Heart left ventricle (tissue), 16 donors: ENCODE measurements around the gene KRTAP4-11. TPM values are rescaled to one million over a fixed set of nuclear protein-coding genes. Genes with fewer than 3 reads are reported as not detected.

Source experiments
- ATAC-seq, 4 donors: fragments of 200-7000 bp; cut with Tn5 transposase; one replicate each; pipeline ENCODE4 v1.9.1; 2020 to 2022; ENCODE audit warnings: moderate library complexity in 4 of 4, mild to moderate bottlenecking in 3 of 4, moderate number of reproducible peaks in 1 of 4
- DNase-seq, 5 donors: peaks; one replicate each; pipeline ENCODE4 v3.0.0-alpha.2; 2020
- H3K27ac ChIP-seq, 12 donors: fragments of 200-600 bp; sonication (generic) in 4 of 12; one replicate each; pipeline versions ENCODE4 v1.5.0 to v1.8.0; 2016 to 2022; ENCODE audit warnings: mild to moderate bottlenecking in 2 of 12
- H3K27me3 ChIP-seq, 9 donors: fragments of 200-600 bp; sonication (generic) in 2 of 9; one replicate each; pipeline versions ENCODE4 v1.5.1 to v1.8.0; 2016 to 2022; ENCODE audit warnings: mild to moderate bottlenecking in 3 of 9
- H3K36me3 ChIP-seq, 9 donors: fragments of 200-600 bp; sonication (generic) in 2 of 9; one replicate each; pipeline versions ENCODE4 v1.5.0 to v1.8.0; 2018 to 2022; ENCODE audit warnings: mild to moderate bottlenecking in 2 of 9
- H3K4me1 ChIP-seq, 12 donors: fragments of 200-600 bp; sonication (generic) in 4 of 12; one replicate each; pipeline versions ENCODE4 v1.5.0 to v1.8.0; 2016 to 2022; ENCODE audit warnings: mild to moderate bottlenecking in 3 of 12
- H3K4me3 ChIP-seq, 12 donors: fragments of 200-600 bp; sonication (generic) in 4 of 12; one replicate each; pipeline versions ENCODE4 v1.5.0 to v1.8.0; 2017 to 2022; ENCODE audit warnings: mild to moderate bottlenecking in 9 of 12, moderate library complexity in 4 of 12
- H3K9me3 ChIP-seq, 12 donors: fragments of 200-600 bp; sonication (generic) in 4 of 12; one replicate each; pipeline versions ENCODE4 v1.5.0 to v1.8.0; 2016 to 2022; ENCODE audit warnings: mild to moderate bottlenecking in 1 of 12
- CTCF ChIP-seq, 12 donors: fragments of 200-600 bp; sonication (generic) in 4 of 12; IDR thresholded peaks; one replicate each; pipeline versions ENCODE4 v1.5.0 to v1.8.0; 2018 to 2022; ENCODE audit warnings: antibody characterized with exemption in 12 of 12, mild to moderate bottlenecking in 5 of 12
- POLR2A ChIP-seq, 2 donors: fragments of 450-650 bp; IDR thresholded peaks; one replicate each; pipeline ENCODE4 v1.6.1; 2017; ENCODE audit warnings: antibody characterized with exemption in 2 of 2, mild to moderate bottlenecking in 2 of 2, moderate library complexity in 2 of 2
- WGBS, 4 donors: extraction: QIAGEN DNeasy Blood & Tissue Kit in 2 of 4; methylation state at CpG; one replicate each; pipeline versions ENCODE4 v1.1.5 to v1.1.7; 2013 to 2018; 5-methylcytosine and 5-hydroxymethylcytosine counted together
- intact Hi-C, 10 donors: fragments of 100-400 bp; cut with DNase I; formaldehyde crosslinking; loops; one replicate each; pipeline versions ENCODE4 v1.11.1 to v1.14.2; 2022
- polyA plus RNA-seq, 2 donors: library from polyadenylated mRNA; stranded (reverse); fragments of 200-250 nt; gene quantifications; one replicate each; pipeline ENCODE4 v1.2.3, GENCODE V29; 2013
- total RNA-seq, 9 donors: library from RNA; depleted of rRNA in 2 of 9; stranded (reverse); fragments of >200 nt in 2 of 9; fragmentation: NEBNext Ultra II Directional in 3 of 9; extraction: Animal tissue kit (Norgen Biotek cat#: 25700) in 3 of 9; gene quantifications; one replicate each; pipeline versions ENCODE4 v1.1.0 to v1.2.4, GENCODE V29; 2016 to 2023
- donor health status: ischemic (EF 13 %, LVEDD 7.1; RV severe dilation, severe dysfunction).
- donor health status: healthy with polysubstance abuse.
- donor health status: DM: no; HTN: yes; CAD: no.
- donor health status: DM: no; HTN: no; CAD: no.
- donor health status: ischemic (EF 25% LVEDD 6.9; RV normal size, moderate dysfunction).
- donor health status: ischemic (EF 25% LVEDD 5.7; RV mildly dilated, moderate dysfunction).
- donor health status: healthy.
- donor health status: DM: yes; HTN: yes; CAD: no.
- donor health status: ischemic (EF 35%, LVEDD 5.7; RV mildly dilated, moderate dysfunction).
- donor health status: nonischemic (EF 11% LVEDD 7.7; RV severe dilation, severe dysfunction).
- donor health status: DM: yes; HTN: yes; CAD: no.
- donor health status: PGD.
- donor health status: ischemic (EF 29% LVEDD 5.4; RV normal size, mild dysfunction).
- donor health status: nonischemic (EF 23%, LVEDD 6.1; RV moderate dilation, normal function).

Gene KRTAP4-11
- total and polyA plus RNA-seq, 11 donors = not detected

DNA sequence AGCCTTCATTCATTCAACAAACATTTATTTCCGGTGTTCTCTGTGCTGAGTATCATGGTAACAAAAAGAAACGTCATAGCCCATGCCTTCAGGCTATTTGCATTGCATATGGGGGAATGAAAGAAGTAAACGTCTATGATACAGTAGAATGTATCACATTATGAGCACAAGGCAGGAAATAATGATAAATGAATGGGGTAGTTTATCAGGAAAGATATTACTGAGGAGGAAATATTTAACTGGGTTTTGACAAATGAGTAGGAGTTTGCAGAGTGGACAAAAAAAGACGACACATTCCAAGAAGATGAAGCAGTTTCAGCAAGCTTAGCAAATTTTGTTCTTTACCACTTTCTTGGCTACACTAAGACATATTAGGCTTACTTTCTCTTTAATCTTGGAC is 35.5 kb downstream of the KRTAP4-11 start:
- Histone ChIP-seq H3K36me3 (no peaks in the 10 kb centered on the region), H3K4me1 (no peaks in the 10 kb centered on the region), H3K4me3 (no peak overlapping the region), H3K27me3 (peaks cover 0 to 7% (median 0%) of the 10 kb centered on the region in 9 donors), H3K9me3 (no peaks in the 10 kb centered on the region), H3K27ac (no peak overlapping the region)
- 38 to 59% (median 43%) methylated on average over 4 of the region's 4 CpGs for WGBS, 4 donors
- no peak for DNase-seq
- intact Hi-C loops = no loop called here
- ATAC-seq = no peak
- no peak for TF ChIP-seq CTCF (IDR thresholded peaks at IDR 0.05)
- no peak for TF ChIP-seq POLR2A (IDR thresholded peaks at IDR 0.05)

DNA sequence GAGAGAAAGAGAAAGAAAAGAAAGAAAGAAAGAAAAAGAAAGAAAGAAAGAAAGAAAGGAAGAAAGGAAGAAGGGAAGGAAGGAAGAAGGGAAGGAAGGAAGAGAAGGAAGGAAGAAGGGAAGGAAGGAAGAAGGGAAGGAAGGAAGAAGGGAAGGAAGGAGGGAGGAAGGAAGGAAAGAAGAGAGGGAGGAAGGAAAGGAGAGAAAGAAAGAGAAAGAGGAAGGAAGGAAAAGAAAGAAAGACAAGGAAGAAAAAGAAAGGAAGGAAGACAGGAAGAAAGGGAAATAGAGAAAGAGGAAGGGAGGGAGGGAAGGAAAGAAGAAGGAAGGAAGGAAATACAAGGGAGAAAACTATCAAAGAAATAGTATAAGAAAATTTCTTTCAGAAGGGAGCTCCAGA is 41.4 kb downstream of the KRTAP4-11 start:
- Histone ChIP-seq H3K4me3 (no peak overlapping the region), H3K36me3 (no peaks in the 10 kb centered on the region), H3K27me3 (peaks cover 0 to 25% (median 3%) of the 10 kb centered on the region in 9 donors), H3K4me1 (no peaks in the 10 kb centered on the region), H3K27ac (no peak overlapping the region), H3K9me3 (no peaks in the 10 kb centered on the region)
- DNase-seq (no peak), ATAC-seq (no peak)
- TF ChIP-seq POLR2A (IDR thresholded peaks at IDR 0.05) = no peak
- no peak for TF ChIP-seq CTCF (IDR thresholded peaks at IDR 0.05)
- intact Hi-C loops = no loop called here

DNA sequence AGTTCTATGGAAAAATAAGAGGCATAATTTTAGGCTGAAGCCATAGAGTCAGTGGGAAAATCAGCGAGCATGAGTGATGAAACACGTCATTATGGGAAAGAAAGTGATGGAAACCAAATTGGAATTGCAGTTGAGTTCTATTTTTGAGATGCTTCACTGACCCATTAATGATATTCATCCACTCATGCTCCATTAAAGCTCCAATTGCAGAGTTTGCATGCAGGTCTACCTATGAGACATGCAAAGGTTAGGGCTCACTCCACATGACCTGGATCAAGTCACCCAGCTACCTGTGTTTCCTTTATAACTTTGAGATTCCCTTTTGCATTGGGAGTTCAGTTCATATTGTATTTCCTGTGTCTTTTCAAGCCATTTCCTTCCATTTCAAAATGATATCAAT is 44.5 kb downstream of the KRTAP4-11 start:
- intact Hi-C loops = no loop called here
- Histone ChIP-seq H3K27me3 (peaks cover 0 to 25% (median 0%) of the 10 kb centered on the region in 9 donors), H3K36me3 (no peaks in the 10 kb centered on the region), H3K9me3 (no peaks in the 10 kb centered on the region), H3K27ac (no peak overlapping the region), H3K4me1 (no peaks in the 10 kb centered on the region), H3K4me3 (no peak overlapping the region)
- ATAC-seq = no peak
- TF ChIP-seq CTCF (IDR thresholded peaks at IDR 0.05) (no peak), POLR2A (IDR thresholded peaks at IDR 0.05) (no peak)
- WGBS, 4 donors = 77 to 89% (median 80%) methylated on average over 2 of the region's 2 CpGs
- no peak for DNase-seq

- ATAC-seq (no peak), DNase-seq (no peak)
- intact Hi-C loops = no loop called here
Measured at GRCh38 chr17:41071606-41072360, 46.4 kb downstream of the KRTAP4-11 start.

More at GRCh38 chr17:41071606-41072360, 46.4 kb downstream of the KRTAP4-11 start:
- TF ChIP-seq POLR2A (IDR thresholded peaks at IDR 0.05) (no peak), CTCF (IDR thresholded peaks at IDR 0.05) (no peak)
- 69 to 84% (median 79%) methylated on average over 5 of the region's 5 CpGs for WGBS, 4 donors
- peaks cover 0 to 20% (median 0%) of the 10 kb centered on the region in 9 donors for H3K27me3 ChIP-seq
- no peak overlapping the region for H3K27ac ChIP-seq
- no peaks in the 10 kb centered on the region for H3K4me1 ChIP-seq
- no peaks in the 10 kb centered on the region for H3K9me3 ChIP-seq
- H3K4me3 ChIP-seq = no peak overlapping the region
- no peaks in the 10 kb centered on the region for H3K36me3 ChIP-seq
